GM19463 (cell line): Measurements from ENCODE around the gene TTC39C.
"Not testable (repeated sequence)": the region's sequence is repeated elsewhere in the genome, so short reads cannot be mapped to it uniquely, and the experiment has no call there.

ENCODE experiments used
- ATAC-seq: cut with Tn5 transposase; IDR thresholded peaks from one replicate; pipeline ENCODE4 v1.9.1; 2021; ENCODE audit warnings: mild to moderate bottlenecking, moderate library complexity; ENCODE audit not compliant: unreplicated experiment

TTC39C gene

GRCh38 chr18:24118750-24119577 lies 104.4 kb downstream of the TTC39C start:
- ATAC-seq, result peak; percentile 62

- ATAC-seq, result no peak
These were observed 106.1 kb downstream of the TTC39C start for GRCh38 chr18:24120676-24121075.

- ATAC-seq, result no peak
These were observed 107.1 kb downstream of the TTC39C start for GRCh38 chr18:24121625-24122024.

- ATAC-seq, result no peak
These were observed 111.8 kb downstream of the TTC39C start for GRCh38 chr18:24126155-24126961.

- no peak for ATAC-seq
These were observed 113.2 kb downstream of the TTC39C start for GRCh38 chr18:24127735-24128134.

GRCh38 chr18:24128700-24129099 lies 114.1 kb downstream of the TTC39C start:
- ATAC-seq, result no peak

GRCh38 chr18:24130494-24130893 lies 115.9 kb downstream of the TTC39C start:
- ATAC-seq, result no peak

GRCh38 chr18:24136967-24137373 lies 122.4 kb downstream of the TTC39C start:
- no peak for ATAC-seq

GRCh38 chr18:24138409-24138788 lies 123.8 kb downstream of the TTC39C start:
- no peak for ATAC-seq

- peak; percentile 98 for ATAC-seq
These were observed 124.4 kb downstream of the TTC39C start, which contains the start of gene CABYR for GRCh38 chr18:24138789-24139616. TSS of gene CABYR (plus strand) at chr18:24139062. CDS start at chr18:24143115, 4,053 bp downstream.

GRCh38 chr18:24140697-24141096 lies 126.1 kb downstream of the TTC39C start:
- ATAC-seq, result no peak

- no peak for ATAC-seq
These were observed 127.8 kb downstream of the TTC39C start for GRCh38 chr18:24142376-24142775.

GRCh38 chr18:24149591-24149990 lies 135.0 kb downstream of the TTC39C start:
- ATAC-seq, result not testable (repeated sequence)

GRCh38 chr18:24153397-24153796 lies 138.8 kb downstream of the TTC39C start:
- no peak for ATAC-seq

- ATAC-seq, result no peak
These were observed 143.3 kb downstream of the TTC39C start for GRCh38 chr18:24157855-24158254.

GRCh38 chr18:24160086-24160485 lies 145.5 kb downstream of the TTC39C start:
- ATAC-seq, result no peak

- ATAC-seq, result no peak
These were observed 146.8 kb downstream of the TTC39C start for GRCh38 chr18:24161304-24161703.

GRCh38 chr18:24168496-24168895 lies 153.9 kb downstream of the TTC39C start:
- ATAC-seq, result no peak

- no peak for ATAC-seq
These were observed 155.8 kb downstream of the TTC39C start for GRCh38 chr18:24170360-24170759.

GRCh38 chr18:24173997-24174396 lies 159.4 kb downstream of the TTC39C start:
- no peak for ATAC-seq
